Naive thymus-derived CD4-positive, alpha-beta T cell (primary cell): Measurements from ENCODE around the gene ASB8. TPM values are rescaled to one million over a fixed set of nuclear protein-coding genes. Genes with fewer than 3 reads are reported as not detected.
A peak's percentile ranks its signal among the peaks of the same experiment; 100 is the strongest.

Experiments
- ATAC-seq: fragments of 150-1000 bp; cut with Tn5 transposase; 2 replicates; pipeline ENCODE4 v1.10.0; 2021; ENCODE audit warnings: mild to moderate bottlenecking, moderate library complexity
- CTCF ChIA-PET: fragments of 350-600 bp; sonication (Branson Sonifier 250); formaldehyde crosslinking; loops from one replicate; lab custom pipeline; 2021; ENCODE audit warnings: antibody characterized with exemption; lab: Charles Lee
- POLR2A ChIA-PET: fragments of 350-600 bp; sonication (Branson Sonifier 250); formaldehyde crosslinking; loops from one replicate; lab custom pipeline; 2021; ENCODE audit warnings: antibody characterized with exemption, inconsistent platforms; lab: Charles Lee
- DNase-seq, 9 donors: peaks; one replicate each; pipeline versions ENCODE4 v3.0.0 to v3.0.0-alpha.2; 2020 to 2022; ENCODE audit warnings: mixed read lengths in 1 of 9
- H3K27ac ChIP-seq: one replicate; pipeline ENCODE4 v1.7.0; 2013; ENCODE audit warnings: mild to moderate bottlenecking, low read depth, low read length, moderate library complexity
- H3K27me3 ChIP-seq, 2 donors: one replicate each; pipeline ENCODE4 v1.7.0; 2013; ENCODE audit warnings: low read length in 2 of 2, mild to moderate bottlenecking in 2 of 2, moderate library complexity in 2 of 2; ENCODE audit not compliant: control insufficient read depth in 2 of 2, insufficient read depth in 2 of 2
- H3K36me3 ChIP-seq, 3 experiments: 1 replicate in 2 of 3; 2 replicates in 1 of 3; pipeline ENCODE4 v1.7.0; 2013; ENCODE audit warnings: low read length in 3 of 3, mild to moderate bottlenecking in 3 of 3, moderate library complexity in 1 of 3; ENCODE audit not compliant: insufficient read depth in 3 of 3, control insufficient read depth in 2 of 3
- H3K4me1 ChIP-seq, 2 donors: one replicate each; pipeline ENCODE4 v1.7.0; 2013; ENCODE audit warnings: low read length in 2 of 2, mild to moderate bottlenecking in 2 of 2, moderate library complexity in 1 of 2; ENCODE audit not compliant: control insufficient read depth in 2 of 2, insufficient read depth in 2 of 2
- H3K4me3 ChIP-seq: 2 replicates; pipeline ENCODE4 v1.7.0; 2013; ENCODE audit warnings: mild to moderate bottlenecking, low read length
- H3K9me3 ChIP-seq, 3 experiments: 1 replicate in 2 of 3; 2 replicates in 1 of 3; pipeline ENCODE4 v1.7.0; 2013; ENCODE audit warnings: low read length in 3 of 3; ENCODE audit not compliant: control insufficient read depth in 2 of 3
- H3K27ac Mint-ChIP-seq, 9 donors: one replicate each; pipeline ENCODE4 v1.8.0; 2020 to 2022; ENCODE audit warnings: mixed read lengths in 9 of 9, mild to moderate bottlenecking in 8 of 9, moderate library complexity in 5 of 9, inconsistent platforms in 2 of 9
- H3K27me3 Mint-ChIP-seq, 5 donors: one replicate each; pipeline ENCODE4 v1.8.0; 2021 to 2022; ENCODE audit warnings: mixed read lengths in 5 of 5, mild to moderate bottlenecking in 1 of 5
- H3K36me3 Mint-ChIP-seq, 5 donors: one replicate each; pipeline ENCODE4 v1.8.0; 2020 to 2022; ENCODE audit warnings: mixed read lengths in 5 of 5, mild to moderate bottlenecking in 3 of 5, inconsistent platforms in 1 of 5
- H3K4me1 Mint-ChIP-seq, 7 donors: one replicate each; pipeline ENCODE4 v1.8.0; 2020 to 2022; ENCODE audit warnings: mixed read lengths in 7 of 7, mild to moderate bottlenecking in 3 of 7, inconsistent platforms in 1 of 7
- H3K4me3 Mint-ChIP-seq, 10 donors: one replicate each; pipeline ENCODE4 v1.8.0; 2020 to 2022; ENCODE audit warnings: mild to moderate bottlenecking in 10 of 10, mixed read lengths in 10 of 10, moderate library complexity in 6 of 10, inconsistent platforms in 2 of 10
- H3K9me3 Mint-ChIP-seq, 11 donors: one replicate each; pipeline ENCODE4 v1.8.0; 2020 to 2022; ENCODE audit warnings: mixed read lengths in 11 of 11, mild to moderate bottlenecking in 4 of 11, inconsistent platforms in 1 of 11, moderate library complexity in 1 of 11
- intact Hi-C, 2 donors: fragments of 100-400 bp; cut with micrococcal nuclease; formaldehyde crosslinking; loops; one replicate each; pipeline ENCODE4 v1.15.1; 2023
- polyA plus RNA-seq, 2 donors: library from polyadenylated mRNA; unstranded; fragments of 300-500 nt; fragmentation: Illumina TruSeq; gene quantifications; one replicate each; pipeline ENCODE4 v1.2.3, GENCODE V29; 2021
- total RNA-seq, 6 experiments: library from RNA in 5 of 6; stranded (reverse) in 5 of 6; gene quantifications; 1 replicate in 5 of 6; 2 replicates in 1 of 6; pipeline ENCODE4 v1.2.3 and lab custom pipeline; 2021 to 2026

The ASB8 gene
- total and polyA plus RNA-seq, 7 experiments from 2014 or later, result 42.9 to 93.5 (median 68.7) TPM

GRCh38 chr12:48194799-48195201 lies 37.5 kb upstream of the ASB8 start:
- no peaks in the 10 kb centered on the region for H3K9me3 ChIP-seq
- no peak for DNase-seq
- H3K36me3 ChIP-seq, result peaks cover 0 to 7% (median 0%) of the 10 kb centered on the region in 3 experiments
- ATAC-seq, result no peak
- Mint-ChIP-seq H3K4me3 (no peak overlapping the region), H3K27me3 (peaks cover 0 to 47% (median 6%) of the 10 kb centered on the region in 5 donors), H3K36me3 (peaks cover 0 to 4% (median 0%) of the 10 kb centered on the region in 5 donors), H3K9me3 (no peaks in the 10 kb centered on the region), H3K4me1 (peaks cover 6 to 21% (median 16%) of the 10 kb centered on the region in 7 donors), H3K27ac (peak overlapping the region in 2 of 9 donors; percentile 14 to 49)
- ChIA-PET CTCF (interaction anchor here (0.6 to 0.9 kb wide), 2 partner anchors 37 to 284 kb away, joined by 4 read pairs; no protein-coding TSS in a partner anchor), POLR2A (interaction anchor here (0.7 to 1.2 kb wide), 3 partner anchors 9 to 1060 kb away, joined by 3 to 4 read pairs (median 3); no protein-coding TSS in a partner anchor)
- no peaks in the 10 kb centered on the region for H3K27me3 ChIP-seq
- intact Hi-C loops, result loop anchor here in 1 of 2 donors (5.0 kb wide), 2 partner anchors 232 to 763 kb away; partner anchors contain the start of genes ARF3 and TMEM106C
- peaks cover 4 to 11% of the 10 kb centered on the region in 2 donors for H3K4me1 ChIP-seq
- no peak overlapping the region for H3K27ac ChIP-seq
- no peak overlapping the region for H3K4me3 ChIP-seq

- peaks cover 0 to 4% (median 0%) of the 10 kb centered on the region in 5 donors for H3K36me3 Mint-ChIP-seq
- intact Hi-C loops, result no loop called here
- H3K4me3 Mint-ChIP-seq, result no peak overlapping the region
- H3K9me3 Mint-ChIP-seq, result no peaks in the 10 kb centered on the region
- H3K27me3 Mint-ChIP-seq, result peaks cover 0 to 55% (median 6%) of the 10 kb centered on the region in 5 donors
- Histone ChIP-seq H3K27me3 (no peaks in the 10 kb centered on the region), H3K4me1 (peaks cover 0 to 4% of the 10 kb centered on the region in 2 donors), H3K9me3 (no peaks in the 10 kb centered on the region), H3K36me3 (peaks cover 0 to 7% (median 0%) of the 10 kb centered on the region in 3 experiments), H3K4me3 (no peak overlapping the region), H3K27ac (no peak overlapping the region)
- H3K4me1 Mint-ChIP-seq, result peaks cover 0 to 14% (median 10%) of the 10 kb centered on the region in 7 donors
- ChIA-PET POLR2A (interaction anchor here (0.6 kb wide), 2 partner anchors 218 to 434 kb away, joined by 4 to 5 read pairs; no protein-coding TSS in a partner anchor), CTCF (interaction anchor here (1.0 to 1.1 kb wide), 2 partner anchors 11 kb away, joined by 3 read pairs; no protein-coding TSS in a partner anchor)
- DNase-seq, result no peak
- H3K27ac Mint-ChIP-seq, result no peak overlapping the region
- ATAC-seq, result no peak
These were observed 36.3 kb upstream of the ASB8 start for GRCh38 chr12:48193623-48194022.

GRCh38 chr12:48192861-48193260 lies 35.5 kb upstream of the ASB8 start:
- peaks cover 0 to 4% of the 10 kb centered on the region in 2 donors for H3K4me1 ChIP-seq
- Mint-ChIP-seq H3K9me3 (no peaks in the 10 kb centered on the region), H3K27me3 (peaks cover 0 to 62% (median 6%) of the 10 kb centered on the region in 5 donors), H3K4me3 (no peak overlapping the region), H3K27ac (no peak overlapping the region), H3K4me1 (peaks cover 0 to 14% (median 10%) of the 10 kb centered on the region in 7 donors), H3K36me3 (peaks cover 0 to 4% (median 0%) of the 10 kb centered on the region in 5 donors)
- ATAC-seq (no peak), DNase-seq (no peak)
- H3K27me3 ChIP-seq, result no peaks in the 10 kb centered on the region
- ChIA-PET CTCF (no interaction called here), POLR2A (no interaction called here)
- H3K27ac ChIP-seq, result no peak overlapping the region
- H3K9me3 ChIP-seq, result no peaks in the 10 kb centered on the region
- peaks cover 0 to 2% (median 0%) of the 10 kb centered on the region in 3 experiments for H3K36me3 ChIP-seq
- no peak overlapping the region for H3K4me3 ChIP-seq
- intact Hi-C loops, result no loop called here

- Histone ChIP-seq H3K27me3 (no peaks in the 10 kb centered on the region), H3K9me3 (no peaks in the 10 kb centered on the region), H3K36me3 (no peaks in the 10 kb centered on the region), H3K4me3 (no peak overlapping the region), H3K4me1 (no peaks in the 10 kb centered on the region), H3K27ac (no peak overlapping the region)
- ChIA-PET POLR2A (interaction anchor here (0.8 kb wide), 1 partner anchor 8 kb away, joined by 4 read pairs; the partner anchor contains the start of gene CCDC184), CTCF (no interaction called here)
- Mint-ChIP-seq H3K4me3 (no peak overlapping the region), H3K36me3 (peaks cover 0 to 4% (median 0%) of the 10 kb centered on the region in 5 donors), H3K27me3 (peaks cover 3 to 75% (median 7%) of the 10 kb centered on the region in 5 donors), H3K27ac (no peak overlapping the region), H3K4me1 (peaks cover 0 to 8% (median 3%) of the 10 kb centered on the region in 7 donors), H3K9me3 (no peaks in the 10 kb centered on the region)
- no peak for ATAC-seq
- no peak for DNase-seq
- intact Hi-C loops, result no loop called here
These were observed 33.8 kb upstream of the ASB8 start for GRCh38 chr12:48191096-48191495.

GRCh38 chr12:48189331-48190125 lies 32.2 kb upstream of the ASB8 start:
- POLR2A ChIA-PET, result interaction anchor here (0.6 to 1.0 kb wide), 3 partner anchors 8 to 999 kb away, joined by 3 to 4 read pairs (median 3); no protein-coding TSS in a partner anchor
- no peak overlapping the region for H3K4me3 Mint-ChIP-seq
- no peaks in the 10 kb centered on the region for H3K36me3 ChIP-seq
- intact Hi-C loops, result loop anchor here (1.0 to 2.0 kb wide), 9 partner anchors 8 to 475 kb away; partner anchors contain the start of gene TMEM106C (in 1 of the 2)
- no peaks in the 10 kb centered on the region for H3K27me3 ChIP-seq
- H3K27ac Mint-ChIP-seq, result no peak overlapping the region
- peaks cover 0 to 12% (median 0%) of the 10 kb centered on the region in 7 donors for H3K4me1 Mint-ChIP-seq
- CTCF ChIA-PET, result interaction anchor here (0.7 to 4.3 kb wide), 7 partner anchors 10 to 351 kb away, joined by 3 to 32 read pairs (median 4); no protein-coding TSS in a partner anchor
- H3K9me3 Mint-ChIP-seq, result no peaks in the 10 kb centered on the region
- ATAC-seq, result peak; percentile 91
- H3K27me3 Mint-ChIP-seq, result peaks cover 16 to 76% (median 22%) of the 10 kb centered on the region in 5 donors
- DNase-seq, result peak; percentile 29 to 72 (median 62)
- no peak overlapping the region for H3K4me3 ChIP-seq
- peaks cover 0 to under 1% of the 10 kb centered on the region in 2 donors for H3K4me1 ChIP-seq
- H3K9me3 ChIP-seq, result no peaks in the 10 kb centered on the region
- H3K27ac ChIP-seq, result no peak overlapping the region
- peaks cover 0 to 4% (median 0%) of the 10 kb centered on the region in 5 donors for H3K36me3 Mint-ChIP-seq
